ENCODE measurements around the gene PRKCA.
"Not testable (repeated sequence)": the region's sequence is repeated elsewhere in the genome, so short reads cannot be mapped to it uniquely, and the experiment has no call there.

The PRKCA gene

GRCh38 chr17:66447159-66447558 is 144.7 kb downstream of the PRKCA start:
- no peak for DNase-seq

DNA sequence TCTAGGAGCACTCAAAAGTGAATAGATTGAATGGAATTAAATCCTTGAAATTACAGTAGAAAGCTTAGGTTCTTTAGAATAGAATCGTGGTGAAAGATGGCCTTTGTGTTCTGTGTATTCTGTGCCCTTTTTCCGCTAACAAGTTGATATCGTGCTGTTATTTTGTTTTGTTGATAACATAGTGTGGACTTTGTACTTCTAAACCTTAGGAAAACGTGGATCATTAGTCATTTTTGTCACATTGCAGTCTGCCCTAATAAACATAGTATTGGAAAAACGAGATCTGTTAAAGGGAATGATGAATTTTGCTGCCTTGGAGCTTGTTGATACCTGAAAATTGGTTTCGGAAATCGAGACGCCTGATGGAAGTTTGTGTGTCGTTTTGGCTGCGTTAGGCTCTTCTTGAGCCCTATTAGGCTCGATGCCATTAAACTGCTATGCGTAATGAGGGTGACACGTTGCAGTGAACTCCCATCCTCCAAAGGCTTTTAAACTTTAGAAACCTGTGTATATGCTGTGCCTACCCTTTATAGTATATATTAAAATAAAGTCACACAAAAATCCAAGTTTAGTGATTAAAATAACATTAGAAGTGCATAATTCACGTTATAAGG is 145.7 kb downstream of the PRKCA start:
- no peak for DNase-seq

- no peak for DNase-seq
These were observed 147.1 kb downstream of the PRKCA start for GRCh38 chr17:66449418-66449977.

DNA sequence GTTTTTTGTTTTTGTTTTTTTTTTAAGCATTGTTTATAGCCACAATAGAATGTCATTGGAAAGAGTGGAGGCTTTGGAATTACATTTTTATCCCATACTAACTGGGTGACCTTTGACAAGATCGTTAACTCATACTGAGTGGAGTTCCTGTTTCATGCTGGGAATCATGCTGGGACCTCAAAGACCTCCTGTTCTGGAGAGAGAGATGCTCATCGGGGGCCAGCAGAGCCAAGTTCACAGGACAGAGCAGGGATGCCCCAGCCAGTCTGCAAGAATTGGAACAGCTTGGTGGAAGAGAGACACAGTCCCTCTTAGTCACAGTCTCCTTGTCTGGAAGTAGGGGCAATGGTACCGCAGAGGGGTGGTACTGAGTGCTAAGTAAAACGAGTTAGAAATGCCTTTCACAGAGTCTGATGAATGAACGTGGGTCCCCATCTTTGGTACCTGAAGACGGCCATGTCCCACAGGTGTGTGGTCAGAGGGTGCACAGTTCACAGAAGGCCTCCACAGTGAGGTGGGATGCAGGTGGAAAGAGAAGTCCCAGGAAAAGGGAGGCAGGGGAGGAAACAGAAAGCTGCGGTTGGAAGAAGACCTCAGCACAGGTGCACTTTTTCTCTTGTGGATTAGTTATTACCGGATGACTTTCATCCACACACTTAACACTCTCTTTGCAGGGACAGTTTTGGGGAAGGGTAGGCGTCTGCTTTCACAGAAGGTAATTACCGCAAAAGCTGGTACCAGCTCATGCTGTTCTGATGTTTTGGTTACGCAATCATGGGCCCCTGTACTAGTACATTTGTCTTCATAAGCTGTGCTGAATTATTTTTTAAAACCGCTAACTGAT is 147.8 kb downstream of the PRKCA start:
- DNase-seq: no peak

GRCh38 chr17:66450852-66451158 is 148.4 kb downstream of the PRKCA start:
- no peak for DNase-seq

- DNase-seq: no peak
These were observed 149.1 kb downstream of the PRKCA start for GRCh38 chr17:66451188-66452149.

DNA sequence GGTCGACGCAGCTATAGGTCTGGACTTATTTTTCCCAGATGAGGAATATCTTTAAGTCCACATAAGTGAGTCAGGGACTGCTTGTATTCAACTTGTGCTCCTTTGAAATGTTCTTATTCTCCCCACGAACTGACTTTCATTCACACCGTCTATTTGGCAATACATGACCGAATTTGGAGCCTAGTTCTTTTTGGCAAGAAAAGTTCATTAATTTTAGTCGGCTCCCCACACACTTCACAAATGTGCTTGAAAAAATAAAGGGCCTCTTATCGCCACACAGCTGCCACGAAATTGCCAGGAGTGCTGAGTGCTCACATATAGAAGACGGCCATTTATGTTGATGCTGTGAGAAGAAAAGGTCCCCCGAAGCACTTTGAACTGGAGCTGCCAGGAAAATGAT is 152.6 kb downstream of the PRKCA start:
- DNase-seq: no peak

DNA sequence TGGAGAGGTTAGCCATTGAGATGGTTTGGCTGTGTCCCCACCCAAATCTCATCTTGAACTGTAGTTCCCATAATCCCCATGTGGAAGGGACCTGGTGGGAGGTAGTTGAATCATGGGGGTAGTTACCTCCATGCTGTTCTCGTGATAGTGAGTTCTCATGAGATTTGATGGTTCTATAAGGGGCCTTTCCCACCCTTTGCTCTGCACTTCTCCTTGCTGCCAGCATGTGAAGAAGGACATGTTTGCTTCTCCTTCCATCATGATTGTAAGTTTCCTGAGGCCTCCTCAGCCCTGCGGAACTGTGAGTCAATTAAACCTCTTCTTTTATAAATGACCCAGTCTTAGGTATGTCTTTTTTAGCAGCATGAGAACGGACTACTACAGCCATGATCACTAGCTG is 155.1 kb downstream of the PRKCA start:
- not testable (repeated sequence) for DNase-seq

- no peak for DNase-seq
These were observed 156.4 kb downstream of the PRKCA start for GRCh38 chr17:66458782-66459181.

DNA sequence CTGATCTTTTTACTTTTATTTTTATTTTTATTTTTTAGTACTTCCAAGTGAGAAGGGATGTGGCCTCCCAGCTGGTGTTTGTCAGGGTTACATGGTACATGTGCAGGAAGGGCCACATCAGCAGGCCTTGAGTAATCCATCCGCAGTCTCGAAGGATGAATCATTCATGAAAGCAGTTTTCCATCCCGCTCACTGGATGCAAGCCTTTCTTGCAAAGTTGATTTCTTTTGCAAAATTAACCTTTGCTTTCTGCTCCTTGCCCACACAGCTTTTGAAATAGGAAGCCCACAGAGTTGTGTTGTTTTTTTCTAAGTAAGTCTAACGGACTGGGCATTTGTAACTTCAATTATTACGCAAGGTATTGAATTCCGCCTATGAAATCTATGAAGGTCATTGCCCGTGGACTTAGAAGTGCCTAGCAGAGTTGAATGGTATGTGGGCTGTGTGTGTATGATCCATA is 157.4 kb downstream of the PRKCA start:
- no peak for DNase-seq

GRCh38 chr17:66460558-66460957 is 158.1 kb downstream of the PRKCA start:
- no peak for DNase-seq

DNA sequence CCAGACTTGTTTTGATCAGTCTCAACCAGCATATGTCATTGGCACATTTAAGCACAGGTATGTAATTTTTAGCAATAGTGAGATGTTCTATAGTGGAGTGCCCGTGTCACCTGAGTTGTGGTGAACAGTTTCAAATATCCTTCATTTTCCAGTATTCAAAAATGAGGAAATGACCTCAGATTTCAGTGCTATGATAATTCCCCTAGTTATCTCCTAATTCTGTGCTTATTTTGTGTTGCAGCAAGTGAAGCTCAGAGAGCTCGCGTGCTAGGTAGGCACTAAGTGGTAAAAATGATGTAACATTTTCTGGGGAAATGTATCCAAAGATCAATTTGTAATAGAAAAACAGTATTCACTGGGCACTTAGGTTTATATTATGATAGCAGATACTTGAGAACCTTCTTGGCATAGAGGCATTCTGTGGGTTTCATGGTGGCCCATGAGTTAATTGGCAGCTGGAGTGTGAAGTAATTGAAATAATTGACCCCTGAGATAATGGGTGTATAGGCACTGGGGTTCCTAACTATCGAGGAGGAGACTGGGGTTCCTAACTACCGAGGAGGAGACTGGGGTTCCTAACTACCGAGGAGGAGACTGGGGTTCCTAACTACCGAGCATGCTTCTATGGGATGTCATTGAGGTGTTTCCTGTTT is 159.1 kb downstream of the PRKCA start:
- DNase-seq: no peak

- DNase-seq: no peak
These were observed 159.6 kb downstream of the PRKCA start for GRCh38 chr17:66462010-66462409.

GRCh38 chr17:66464921-66465320 is 162.5 kb downstream of the PRKCA start:
- no peak for DNase-seq

DNA sequence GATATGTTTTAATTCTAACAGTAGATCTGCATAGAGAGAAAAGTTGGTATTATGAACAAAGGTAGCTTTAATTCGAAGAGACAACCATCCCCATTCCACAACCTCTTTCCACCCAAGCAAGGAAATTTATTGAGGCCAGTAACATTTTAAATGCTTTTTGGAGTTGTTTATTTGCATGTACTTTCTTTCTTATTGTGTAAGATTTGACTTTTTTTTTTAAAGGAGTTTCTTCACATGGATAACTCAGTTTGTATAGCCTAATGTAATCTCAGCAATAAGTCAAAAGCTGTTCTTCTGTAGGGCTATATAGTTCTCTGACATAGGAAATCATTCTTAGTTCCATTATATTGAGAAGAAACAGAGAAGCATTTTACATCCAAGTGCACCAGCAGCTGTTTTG is 163.3 kb downstream of the PRKCA start:
- DNase-seq: no peak

DNA sequence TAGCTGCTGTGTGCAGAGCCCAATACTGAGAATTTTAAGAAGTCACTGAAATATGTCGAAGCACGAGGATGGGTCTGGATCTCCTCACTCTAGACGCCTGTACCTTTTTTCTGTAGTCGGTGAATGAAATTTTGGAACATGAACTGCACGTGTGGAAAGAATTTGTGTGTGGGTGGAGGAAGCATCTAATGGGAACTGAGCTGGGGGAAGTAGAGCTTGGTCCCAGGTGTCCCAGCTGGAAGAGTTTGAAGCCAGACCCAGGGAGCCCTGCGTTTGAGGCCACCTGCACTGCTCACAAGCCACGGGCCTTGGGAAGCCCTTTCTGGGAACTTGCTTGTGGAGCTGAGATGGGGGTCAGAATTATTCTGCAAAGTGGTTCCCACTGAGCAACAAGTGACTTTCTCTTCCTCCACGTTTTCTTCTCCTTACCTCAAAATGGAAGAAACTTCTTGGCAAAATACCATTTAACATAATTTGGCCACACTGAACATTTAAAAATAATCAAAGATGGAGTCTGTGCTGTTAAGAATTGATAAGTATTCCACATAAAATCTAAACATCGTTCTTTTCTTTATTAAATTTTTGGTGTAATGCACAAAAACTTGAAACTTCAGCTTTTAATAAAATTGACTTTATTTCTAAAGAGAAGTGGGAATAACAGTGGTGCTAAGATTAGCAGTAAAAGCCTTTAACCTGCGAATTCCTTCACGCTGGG is 163.8 kb downstream of the PRKCA start:
- no peak for DNase-seq

DNA sequence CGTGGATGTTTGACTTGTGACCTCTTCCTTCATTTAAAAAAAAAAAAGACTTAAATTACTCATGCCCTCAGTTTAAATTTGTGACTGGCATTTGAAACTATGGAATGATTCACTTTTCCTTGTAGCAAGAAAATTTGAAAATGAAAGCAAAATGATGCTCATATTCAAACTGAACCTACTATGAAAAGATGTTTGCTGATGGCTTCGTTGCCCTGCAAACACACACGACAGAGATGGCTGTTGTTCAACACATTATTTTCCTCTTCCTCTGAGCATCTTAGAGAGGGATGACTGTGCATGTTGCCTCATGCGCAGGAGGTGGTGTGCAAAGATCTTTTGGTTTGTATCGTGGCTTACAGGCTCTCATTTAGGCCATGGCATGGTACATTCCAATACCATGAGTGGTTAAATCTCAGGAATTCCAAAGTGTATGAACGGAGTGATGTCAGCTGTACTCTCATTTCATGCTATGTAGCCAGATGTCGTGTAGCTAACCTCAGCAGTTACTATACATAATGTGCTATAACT is 164.5 kb downstream of the PRKCA start:
- DNase-seq: no peak

DNA sequence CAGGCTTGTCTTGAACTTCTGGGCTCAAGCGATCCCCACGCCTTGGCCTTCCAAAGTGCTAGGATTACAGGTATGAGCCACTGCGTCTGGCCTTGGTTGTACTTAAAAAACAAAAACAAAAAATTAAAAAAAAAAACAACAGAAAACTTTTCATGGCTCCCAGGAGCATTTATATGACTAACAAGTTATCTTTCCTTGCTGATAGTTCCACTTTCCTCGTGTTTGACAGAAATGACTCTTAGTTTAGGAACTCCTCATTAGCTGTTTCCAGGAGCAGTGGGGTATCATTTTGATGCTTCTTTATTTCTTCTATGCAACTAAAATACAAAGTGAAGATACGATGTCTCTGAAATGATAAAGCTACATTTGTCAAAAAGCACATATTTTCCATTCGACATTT is 165.4 kb downstream of the PRKCA start:
- no peak for DNase-seq

- no peak for DNase-seq
These were observed 166.1 kb downstream of the PRKCA start for GRCh38 chr17:66468241-66469087.

DNA sequence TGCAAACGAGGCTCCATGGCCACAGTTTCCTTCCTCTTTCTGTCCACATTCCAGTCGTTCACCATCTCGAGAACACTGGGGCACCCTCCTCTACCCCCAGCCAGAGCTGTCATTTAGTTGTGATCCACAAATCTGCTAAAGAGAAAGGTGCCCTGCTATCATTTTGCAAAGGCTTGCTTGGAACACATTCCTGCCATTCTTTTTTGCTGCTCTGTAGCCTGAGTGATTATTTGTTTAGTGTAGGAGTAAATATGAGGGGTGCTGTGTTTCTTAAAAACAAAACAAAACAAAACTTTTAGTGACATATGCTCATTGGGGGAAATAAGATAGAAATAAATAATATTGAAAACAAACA is 166.7 kb downstream of the PRKCA start:
- no peak for DNase-seq

DNA sequence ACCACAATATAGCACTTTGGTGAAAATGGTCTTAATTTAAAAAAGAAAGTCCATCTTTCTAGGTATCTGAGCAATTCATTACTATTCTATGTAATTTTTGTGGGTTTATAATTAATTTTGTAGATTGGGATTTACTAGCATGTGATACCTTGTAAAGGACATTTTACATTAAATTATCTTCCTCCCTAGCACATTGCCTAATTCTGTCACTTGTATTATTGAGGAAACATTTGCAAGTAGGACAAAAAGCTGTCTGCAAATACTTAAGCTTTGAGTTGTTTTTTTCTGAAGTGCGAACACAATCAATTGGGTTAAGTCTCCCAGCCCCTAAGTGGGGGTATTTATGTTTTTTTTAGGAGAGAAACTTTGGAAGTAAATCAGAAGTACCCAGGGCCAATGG is 167.0 kb downstream of the PRKCA start:
- DNase-seq: no peak

Measured in right forelimb (tissue), 1 donor.